H1 (cell line): ENCODE data around the gene RTF2.

Source experiments
- CHD1 ChIP-seq: IDR thresholded peaks from 2 replicates; pipeline ENCODE4 v1.6.1; 2012; ENCODE audit warnings: low read depth, low read length, improper control_type of control experiment
- JUN ChIP-seq: IDR thresholded peaks from 2 replicates; pipeline ENCODE4 v1.6.1; 2011; ENCODE audit warnings: low read depth, mild to moderate bottlenecking, improper control_type of control experiment, low read length
- POLR2A ChIP-seq, 2 experiments: IDR thresholded peaks; 1 replicate in 1 of 2; 2 replicates in 1 of 2; pipeline ENCODE4 v1.6.1; 2011; ENCODE audit warnings: low read depth in 2 of 2, low read length in 2 of 2, mild to moderate bottlenecking in 2 of 2; ENCODE audit errors: control extremely low read depth in 1 of 2
- POLR2AphosphoS5 ChIP-seq: IDR thresholded peaks from 2 replicates; pipeline ENCODE4 v1.6.1; 2011; ENCODE audit warnings: low read depth, low read length
- ZNF274 ChIP-seq: IDR thresholded peaks from 2 replicates; pipeline ENCODE4 v1.7.0; 2012; ENCODE audit warnings: low read length, borderline replicate concordance; ENCODE audit errors: extremely low read depth
- TF ChIP-seq, protein P1 (sequence below), 3 experiments: IDR thresholded peaks; 1 replicate in 2 of 3; 2 replicates in 1 of 3; pipeline versions ENCODE4 v1.5.1 to v1.6.1; 2011; ENCODE audit warnings: low read length in 3 of 3, mild to moderate bottlenecking in 3 of 3, inconsistent platforms in 2 of 3, low read depth in 1 of 3, moderate library complexity in 1 of 3; ENCODE audit not compliant: insufficient read depth in 1 of 3; ENCODE audit errors: control extremely low read depth in 1 of 3
- TF ChIP-seq, protein P2 (sequence below): IDR thresholded peaks from 2 replicates; pipeline ENCODE4 v1.6.1; 2012; ENCODE audit warnings: low read length, inconsistent platforms

DNA sequence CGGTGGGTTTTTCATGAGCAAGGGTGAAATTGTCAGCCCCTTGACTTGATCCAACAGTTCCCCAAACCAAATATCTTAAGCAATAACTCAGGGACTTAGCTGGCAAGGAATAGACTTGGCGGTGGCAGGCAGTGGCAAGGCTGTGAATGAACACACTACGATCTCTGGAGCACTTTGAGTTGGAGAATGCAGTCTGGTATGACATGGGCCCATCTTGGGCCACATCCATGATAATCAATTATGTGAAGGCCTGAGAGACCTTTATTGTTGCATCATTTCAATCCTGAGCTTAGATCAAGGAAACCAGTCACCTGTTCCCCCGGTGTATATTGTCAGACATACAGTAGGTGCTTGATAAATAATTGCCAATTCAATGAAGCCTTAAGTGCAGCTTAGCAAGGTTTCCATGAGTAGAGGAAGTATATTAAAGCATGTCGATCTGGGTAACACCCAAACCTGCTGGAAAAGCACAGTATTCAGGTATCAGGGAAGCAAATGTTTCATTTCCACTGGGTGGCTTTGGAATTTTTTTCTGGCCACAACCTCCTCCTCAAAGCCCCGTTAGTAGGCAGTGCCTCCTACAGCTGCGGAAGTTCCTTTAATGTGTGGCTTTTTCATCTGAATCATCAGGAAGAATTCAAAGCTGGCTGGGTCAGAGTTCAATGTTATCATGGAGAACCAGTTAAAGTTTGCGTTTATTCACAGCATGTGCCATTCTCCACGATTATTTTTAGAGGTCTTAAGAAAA is 46.2 kb upstream of the RTF2 start:
- TF ChIP-seq POLR2AphosphoS5 (no peak), POLR2A (IDR thresholded peaks at IDR 0.05; ENCODE audit: control extremely low read depth in 1 of 2, low read depth in 2 of 2, low read length in 2 of 2) (no peak), ZNF274 (no peak), CHD1 (no peak), JUN (no peak)
- TF ChIP-seq, protein P1, sequence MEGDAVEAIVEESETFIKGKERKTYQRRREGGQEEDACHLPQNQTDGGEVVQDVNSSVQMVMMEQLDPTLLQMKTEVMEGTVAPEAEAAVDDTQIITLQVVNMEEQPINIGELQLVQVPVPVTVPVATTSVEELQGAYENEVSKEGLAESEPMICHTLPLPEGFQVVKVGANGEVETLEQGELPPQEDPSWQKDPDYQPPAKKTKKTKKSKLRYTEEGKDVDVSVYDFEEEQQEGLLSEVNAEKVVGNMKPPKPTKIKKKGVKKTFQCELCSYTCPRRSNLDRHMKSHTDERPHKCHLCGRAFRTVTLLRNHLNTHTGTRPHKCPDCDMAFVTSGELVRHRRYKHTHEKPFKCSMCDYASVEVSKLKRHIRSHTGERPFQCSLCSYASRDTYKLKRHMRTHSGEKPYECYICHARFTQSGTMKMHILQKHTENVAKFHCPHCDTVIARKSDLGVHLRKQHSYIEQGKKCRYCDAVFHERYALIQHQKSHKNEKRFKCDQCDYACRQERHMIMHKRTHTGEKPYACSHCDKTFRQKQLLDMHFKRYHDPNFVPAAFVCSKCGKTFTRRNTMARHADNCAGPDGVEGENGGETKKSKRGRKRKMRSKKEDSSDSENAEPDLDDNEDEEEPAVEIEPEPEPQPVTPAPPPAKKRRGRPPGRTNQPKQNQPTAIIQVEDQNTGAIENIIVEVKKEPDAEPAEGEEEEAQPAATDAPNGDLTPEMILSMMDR (IDR thresholded peaks at IDR 0.05; ENCODE audit: control extremely low read depth in 1 of 3, insufficient read depth in 1 of 3, low read depth in 1 of 3, low read length in 3 of 3) = no peak
- TF ChIP-seq, protein P2, sequence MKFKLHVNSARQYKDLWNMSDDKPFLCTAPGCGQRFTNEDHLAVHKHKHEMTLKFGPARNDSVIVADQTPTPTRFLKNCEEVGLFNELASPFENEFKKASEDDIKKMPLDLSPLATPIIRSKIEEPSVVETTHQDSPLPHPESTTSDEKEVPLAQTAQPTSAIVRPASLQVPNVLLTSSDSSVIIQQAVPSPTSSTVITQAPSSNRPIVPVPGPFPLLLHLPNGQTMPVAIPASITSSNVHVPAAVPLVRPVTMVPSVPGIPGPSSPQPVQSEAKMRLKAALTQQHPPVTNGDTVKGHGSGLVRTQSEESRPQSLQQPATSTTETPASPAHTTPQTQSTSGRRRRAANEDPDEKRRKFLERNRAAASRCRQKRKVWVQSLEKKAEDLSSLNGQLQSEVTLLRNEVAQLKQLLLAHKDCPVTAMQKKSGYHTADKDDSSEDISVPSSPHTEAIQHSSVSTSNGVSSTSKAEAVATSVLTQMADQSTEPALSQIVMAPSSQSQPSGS = no peak
